ENCODE measurements around the gene SLC6A19.
A peak's percentile ranks its signal among the peaks of the same experiment; 100 is the strongest.
"Not testable (repeated sequence)": the region's sequence is repeated elsewhere in the genome, so short reads cannot be mapped to it uniquely, and the experiment has no call there.

Gene SLC6A19

GRCh38 chr5:1226839-1227581, 25.6 kb downstream of the SLC6A19 start:
- DNase-seq: no peak
- Mint-ChIP-seq H3K27me3 (peaks cover 43% of the 10 kb centered on the region), H3K4me1 (peaks cover 22% of the 10 kb centered on the region), H3K4me3 (no peak overlapping the region), H3K27ac (no peak overlapping the region), H3K9me3 (no peaks in the 10 kb centered on the region)
- no peak for ATAC-seq

DNA sequence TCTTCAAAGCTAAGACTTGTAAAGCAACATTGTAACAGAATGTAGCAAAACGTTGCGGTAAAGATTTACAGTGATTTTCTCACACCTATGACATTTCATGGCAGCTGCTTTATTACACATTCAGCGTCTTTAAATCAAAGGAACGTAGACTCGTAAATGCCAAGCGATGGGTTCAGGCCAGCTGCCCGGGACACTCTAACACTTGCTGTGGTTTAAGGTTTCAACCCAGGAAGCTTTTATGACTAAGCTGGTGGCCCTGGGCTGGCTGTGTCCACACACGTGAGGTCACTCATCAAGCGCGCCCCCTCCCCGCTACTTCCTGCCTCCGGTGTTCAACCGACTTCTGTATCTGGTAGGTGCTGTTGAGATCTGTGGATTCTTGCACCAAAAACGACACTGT, 26.3 kb downstream of the SLC6A19 start:
- Mint-ChIP-seq H3K4me3 (no peak overlapping the region), H3K27ac (no peak overlapping the region), H3K9me3 (no peaks in the 10 kb centered on the region), H3K27me3 (peaks cover 43% of the 10 kb centered on the region), H3K4me1 (peaks cover 22% of the 10 kb centered on the region)
- ATAC-seq: no peak
- DNase-seq: no peak

DNA sequence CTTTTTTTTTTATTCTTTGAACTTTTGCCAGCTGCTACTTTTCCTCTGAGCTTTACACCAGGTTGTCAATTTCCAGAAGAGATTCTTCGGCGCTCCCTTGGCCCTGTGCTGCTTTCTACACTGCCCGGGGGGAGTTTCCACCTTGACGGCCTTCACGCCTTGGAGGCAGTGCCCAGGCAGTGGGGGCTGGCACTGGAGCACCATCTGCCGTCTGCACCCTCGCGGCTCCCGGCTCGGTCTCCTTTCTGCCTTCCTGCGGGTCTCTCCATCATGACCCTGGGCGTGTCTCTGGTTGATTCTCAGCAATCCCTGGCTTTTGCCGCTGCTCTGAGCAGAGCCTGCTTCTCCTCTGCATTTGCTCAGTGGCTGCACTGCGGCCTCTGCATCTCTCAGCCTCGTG, 26.7 kb downstream of the SLC6A19 start:
- H3K4me1 Mint-ChIP-seq: peaks cover 22% of the 10 kb centered on the region
- no peak for ATAC-seq
- no peak for DNase-seq
- no peaks in the 10 kb centered on the region for H3K9me3 Mint-ChIP-seq
- no peak overlapping the region for H3K27ac Mint-ChIP-seq
- peaks cover 43% of the 10 kb centered on the region for H3K27me3 Mint-ChIP-seq
- H3K4me3 Mint-ChIP-seq: no peak overlapping the region

DNA sequence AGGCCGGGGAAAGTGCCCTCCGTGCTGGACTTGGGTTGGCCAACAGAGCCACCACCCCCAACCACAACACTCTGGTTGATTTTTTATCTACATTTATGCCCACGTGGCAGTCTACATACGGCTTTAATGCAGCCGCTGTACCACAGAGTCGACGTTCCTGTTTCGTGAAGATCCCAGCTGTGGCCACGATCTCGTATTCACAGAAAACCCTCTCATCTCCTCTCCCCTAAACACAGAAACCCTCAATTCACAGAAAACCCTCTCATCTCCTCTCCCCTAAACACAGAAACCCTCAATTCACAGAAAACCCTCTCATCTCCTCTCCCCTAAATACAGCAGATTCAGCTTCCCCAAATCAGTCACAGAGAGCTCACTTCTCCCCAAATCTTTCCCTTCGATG, 27.6 kb downstream of the SLC6A19 start:
- not testable (repeated sequence) for DNase-seq, H3K9me3 Mint-ChIP-seq
- peaks cover 22% of the 10 kb centered on the region for H3K4me1 Mint-ChIP-seq
- H3K4me3 Mint-ChIP-seq: peak overlapping the region in 1 of 2 donors; percentile 2
- peaks cover 43% of the 10 kb centered on the region for H3K27me3 Mint-ChIP-seq
- peak; percentile 45 for ATAC-seq
- H3K27ac Mint-ChIP-seq: peak overlapping the region in 1 of 2 donors; percentile 2

GRCh38 chr5:1229822-1230221, 28.4 kb downstream of the SLC6A19 start:
- Mint-ChIP-seq H3K4me3 (no peak overlapping the region), H3K27ac (peak overlapping the region in 1 of 2 donors; percentile 16), H3K9me3 (peaks cover 0 to 2% of the 10 kb centered on the region in 2 donors), H3K27me3 (peaks cover 43% of the 10 kb centered on the region), H3K4me1 (peaks cover 22% of the 10 kb centered on the region)
- ATAC-seq (peak; percentile 21), DNase-seq (no peak)

- DNase-seq (no peak), ATAC-seq (no peak)
- H3K4me3 Mint-ChIP-seq: no peak overlapping the region
- H3K27ac Mint-ChIP-seq: no peak overlapping the region
- peaks cover under 1 to 9% of the 10 kb centered on the region in 2 donors for H3K9me3 Mint-ChIP-seq
- H3K27me3 Mint-ChIP-seq: peaks cover 43% of the 10 kb centered on the region
- H3K4me1 Mint-ChIP-seq: peaks cover 22% of the 10 kb centered on the region
Observed at GRCh38 chr5:1230551-1230950, 29.2 kb downstream of the SLC6A19 start.

GRCh38 chr5:1231354-1231905, 30.0 kb downstream of the SLC6A19 start:
- H3K4me3 Mint-ChIP-seq: no peak overlapping the region
- H3K27me3 Mint-ChIP-seq: peaks cover 43% of the 10 kb centered on the region
- ATAC-seq (no peak), DNase-seq (no peak)
- peaks cover 8 to 18% of the 10 kb centered on the region in 2 donors for H3K9me3 Mint-ChIP-seq
- peaks cover 22% of the 10 kb centered on the region for H3K4me1 Mint-ChIP-seq
- no peak overlapping the region for H3K27ac Mint-ChIP-seq

DNA sequence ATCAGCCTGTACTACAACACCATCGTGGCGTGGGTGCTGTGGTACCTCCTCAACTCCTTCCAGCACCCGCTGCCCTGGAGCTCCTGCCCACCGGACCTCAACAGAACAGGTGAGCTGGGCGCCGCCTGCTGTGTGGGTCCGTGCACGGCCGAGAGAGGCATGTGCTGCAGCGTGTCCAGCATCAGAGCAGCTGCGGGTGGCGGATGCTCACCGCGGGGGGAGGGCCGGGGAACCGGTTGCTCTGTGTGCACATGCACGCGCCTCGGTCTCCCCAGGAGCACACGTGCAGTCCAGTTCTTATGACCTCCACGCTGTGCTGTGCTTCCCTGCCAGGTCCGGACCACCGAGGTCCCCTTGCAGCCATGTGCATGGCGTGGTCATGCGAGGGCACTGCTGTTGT, 31.4 kb downstream of the SLC6A19 start:
- peaks cover 22% of the 10 kb centered on the region for H3K4me1 Mint-ChIP-seq
- peaks cover 32% of the 10 kb centered on the region for H3K27me3 Mint-ChIP-seq
- H3K9me3 Mint-ChIP-seq: peaks cover 8 to 28% of the 10 kb centered on the region in 2 donors
- ATAC-seq (no peak), DNase-seq (no peak)
- no peak overlapping the region for H3K27ac Mint-ChIP-seq
- no peak overlapping the region for H3K4me3 Mint-ChIP-seq

DNA sequence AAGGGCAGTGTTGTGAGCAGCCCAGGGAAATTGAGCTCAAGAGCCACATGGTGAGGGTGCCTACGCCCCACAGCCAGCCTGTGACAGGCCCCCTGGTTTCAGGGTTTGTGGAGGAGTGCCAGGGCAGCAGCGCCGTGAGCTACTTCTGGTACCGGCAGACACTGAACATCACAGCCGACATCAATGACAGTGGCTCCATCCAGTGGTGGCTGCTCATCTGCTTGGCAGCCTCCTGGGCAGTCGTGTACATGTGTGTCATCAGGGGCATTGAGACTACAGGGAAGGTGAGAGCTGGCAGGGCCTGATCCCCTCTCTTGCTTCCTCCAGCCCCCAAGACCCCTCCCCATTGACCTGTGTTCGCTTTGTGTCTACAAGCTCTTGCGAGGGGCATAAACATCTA, 34.0 kb downstream of the SLC6A19 start:
- H3K9me3 Mint-ChIP-seq: peaks cover 8 to 28% of the 10 kb centered on the region in 2 donors
- no peak overlapping the region for H3K4me3 Mint-ChIP-seq
- H3K27me3 Mint-ChIP-seq: peaks cover 6% of the 10 kb centered on the region
- no peak overlapping the region for H3K27ac Mint-ChIP-seq
- no peak for DNase-seq
- no peaks in the 10 kb centered on the region for H3K4me1 Mint-ChIP-seq
- no peak for ATAC-seq

- DNase-seq (no peak), ATAC-seq (no peak)
- H3K27me3 Mint-ChIP-seq: peaks cover 1% of the 10 kb centered on the region
- H3K4me3 Mint-ChIP-seq: no peak overlapping the region
- H3K4me1 Mint-ChIP-seq: no peaks in the 10 kb centered on the region
- H3K9me3 Mint-ChIP-seq: peaks cover 8 to 28% of the 10 kb centered on the region in 2 donors
- H3K27ac Mint-ChIP-seq: no peak overlapping the region
Observed at GRCh38 chr5:1235838-1236237, 34.4 kb downstream of the SLC6A19 start.

GRCh38 chr5:1239505-1240251, 38.3 kb downstream of the SLC6A19 start:
- H3K27me3 Mint-ChIP-seq: peaks cover 7% of the 10 kb centered on the region
- ATAC-seq (no peak), DNase-seq (no peak)
- peaks cover 8 to 28% of the 10 kb centered on the region in 2 donors for H3K9me3 Mint-ChIP-seq
- no peak overlapping the region for H3K4me3 Mint-ChIP-seq
- H3K27ac Mint-ChIP-seq: no peak overlapping the region
- no peaks in the 10 kb centered on the region for H3K4me1 Mint-ChIP-seq

GRCh38 chr5:1240496-1241260, 39.3 kb downstream of the SLC6A19 start:
- Mint-ChIP-seq H3K4me1 (no peaks in the 10 kb centered on the region), H3K27ac (no peak overlapping the region), H3K9me3 (peaks cover 6 to 18% of the 10 kb centered on the region in 2 donors), H3K27me3 (peaks cover 17% of the 10 kb centered on the region), H3K4me3 (no peak overlapping the region)
- ATAC-seq (no peak), DNase-seq (no peak)

DNA sequence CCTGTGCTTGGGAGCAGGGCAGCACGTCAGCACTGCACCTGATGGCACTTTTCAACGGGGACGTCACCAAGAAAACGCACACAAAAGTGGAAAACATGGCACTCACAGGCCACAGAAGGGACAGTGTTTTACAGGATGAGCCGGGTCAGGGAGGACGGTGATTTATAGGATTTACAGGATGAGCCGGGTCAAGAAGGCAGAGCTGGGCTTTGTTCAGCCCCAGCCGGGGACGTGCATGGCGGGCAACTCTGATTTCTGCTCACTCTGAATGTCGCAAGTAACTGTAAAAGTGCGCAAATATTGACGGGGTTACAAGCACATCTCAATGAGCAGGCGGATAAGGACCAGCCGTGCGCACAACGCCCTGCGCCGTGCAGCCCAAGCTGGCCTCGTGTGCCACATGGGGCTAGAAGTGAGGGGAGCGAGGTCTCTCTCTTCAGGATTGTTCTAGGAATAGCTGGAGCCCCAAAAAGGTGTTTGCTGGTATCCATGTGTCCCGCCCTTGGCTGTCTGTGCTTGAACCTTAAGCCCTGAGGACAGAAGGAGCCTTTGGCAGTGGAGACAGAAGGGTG, 40.2 kb downstream of the SLC6A19 start:
- no peak overlapping the region for H3K27ac Mint-ChIP-seq
- H3K27me3 Mint-ChIP-seq: peaks cover 21% of the 10 kb centered on the region
- H3K4me1 Mint-ChIP-seq: no peaks in the 10 kb centered on the region
- H3K9me3 Mint-ChIP-seq: peaks cover 0 to 9% of the 10 kb centered on the region in 2 donors
- no peak overlapping the region for H3K4me3 Mint-ChIP-seq
- no peak for DNase-seq
- ATAC-seq: no peak

GRCh38 chr5:1242733-1243486, 41.5 kb downstream of the SLC6A19 start:
- ATAC-seq: no peak
- no peak for DNase-seq
- Mint-ChIP-seq H3K4me3 (no peak overlapping the region), H3K9me3 (no peaks in the 10 kb centered on the region), H3K27me3 (peaks cover 34% of the 10 kb centered on the region), H3K27ac (no peak overlapping the region), H3K4me1 (no peaks in the 10 kb centered on the region)

Measured in stimulated activated naive CD8-positive, alpha-beta T cell treated with anti-CD3 and anti-CD28 coated beads, Interleukin-15, amount 100 ng/mL, for 72 hours (primary cell).